Colonic mucosa (tissue), 4 donors: ENCODE measurements around the gene KDSR. TPM values are rescaled to one million over a fixed set of nuclear protein-coding genes. Genes with fewer than 3 reads are reported as not detected.

Source experiments
- DNase-seq: peaks from one replicate; pipeline ENCODE4 v3.0.0-alpha.2; 2020
- H3K27ac ChIP-seq: fragments of 200-600 bp; one replicate; pipeline ENCODE4 v1.8.0; 2021
- H3K27me3 ChIP-seq: fragments of 200-600 bp; one replicate; pipeline ENCODE4 v1.8.0; 2021
- H3K36me3 ChIP-seq: fragments of 200-600 bp; one replicate; pipeline ENCODE4 v1.8.0; 2021
- H3K4me1 ChIP-seq: fragments of 200-600 bp; one replicate; pipeline ENCODE4 v1.8.0; 2021; ENCODE audit warnings: mild to moderate bottlenecking
- H3K4me3 ChIP-seq: fragments of 200-600 bp; one replicate; pipeline ENCODE4 v1.8.0; 2021
- H3K9ac ChIP-seq, 2 donors: one replicate each; pipeline ENCODE4 v1.7.0; 2013; ENCODE audit warnings: control low read depth in 2 of 2, low read depth in 2 of 2, low read length in 2 of 2
- H3K9me3 ChIP-seq: fragments of 200-600 bp; one replicate; pipeline ENCODE4 v1.8.0; 2021
- CTCF ChIP-seq: fragments of 200-600 bp; IDR thresholded peaks from one replicate; pipeline ENCODE4 v1.8.0; 2022; ENCODE audit warnings: antibody characterized with exemption, mild to moderate bottlenecking
- intact Hi-C: fragments of 100-400 bp; cut with DNase I; formaldehyde crosslinking; loops from one replicate; pipeline ENCODE4 v1.14.1; 2022
- total RNA-seq, 2 donors: library from RNA; stranded (reverse); fragmentation: NEBNext Ultra II Directional in 1 of 2; extraction: Animal tissue kit (Norgen Biotek cat#: 25700) in 1 of 2; gene quantifications; one replicate each; pipeline ENCODE4 v1.2.1, GENCODE V29; 2021
- donor health status: healthy.
- donor health status: DM: no; HTN: no; CAD: no.
- donor health status: DM: no; HTN: no; CAD: no.

Gene KDSR
- total RNA-seq, 2 donors from 2014 or later = 32.8 to 55.3 TPM

- no peak for TF ChIP-seq CTCF
- no peaks in the 10 kb centered on the region for H3K36me3 ChIP-seq
- H3K9me3 ChIP-seq = no peaks in the 10 kb centered on the region
- no peaks in the 10 kb centered on the region for H3K4me1 ChIP-seq
- intact Hi-C loops = loop anchor here (10.0 kb wide), 2 partner anchors 93 to 163 kb away; no protein-coding TSS in a partner anchor
- H3K27ac ChIP-seq = no peak overlapping the region
- H3K27me3 ChIP-seq = no peaks in the 10 kb centered on the region
- no peak overlapping the region for H3K9ac ChIP-seq
- no peak overlapping the region for H3K4me3 ChIP-seq
- no peak for DNase-seq
Measured at GRCh38 chr18:63342206-63342605, 24.8 kb downstream of the KDSR start.

GRCh38 chr18:63339920-63340484, 27.0 kb downstream of the KDSR start:
- Histone ChIP-seq H3K4me3 (no peak overlapping the region), H3K27me3 (no peaks in the 10 kb centered on the region), H3K9ac (no peak overlapping the region), H3K27ac (no peak overlapping the region), H3K4me1 (no peaks in the 10 kb centered on the region), H3K36me3 (no peaks in the 10 kb centered on the region), H3K9me3 (no peaks in the 10 kb centered on the region)
- no peak for DNase-seq
- TF ChIP-seq CTCF = peak; percentile 45
- intact Hi-C loops = loop anchor here (10.0 kb wide), 2 partner anchors 95 to 165 kb away; no protein-coding TSS in a partner anchor

- H3K36me3 ChIP-seq = no peaks in the 10 kb centered on the region
- H3K4me1 ChIP-seq = no peaks in the 10 kb centered on the region
- DNase-seq = no peak
- no peaks in the 10 kb centered on the region for H3K27me3 ChIP-seq
- H3K27ac ChIP-seq = no peak overlapping the region
- no peak for TF ChIP-seq CTCF
- intact Hi-C loops = no loop called here
- H3K4me3 ChIP-seq = no peak overlapping the region
- no peaks in the 10 kb centered on the region for H3K9me3 ChIP-seq
- H3K9ac ChIP-seq = no peak overlapping the region
Measured at GRCh38 chr18:63336366-63337099, 30.5 kb downstream of the KDSR start.

GRCh38 chr18:63331105-63331504, 35.9 kb downstream of the KDSR start:
- no peak for DNase-seq
- no peaks in the 10 kb centered on the region for H3K4me1 ChIP-seq
- H3K27ac ChIP-seq = no peak overlapping the region
- no peak overlapping the region for H3K9ac ChIP-seq
- no peaks in the 10 kb centered on the region for H3K27me3 ChIP-seq
- H3K36me3 ChIP-seq = no peaks in the 10 kb centered on the region
- TF ChIP-seq CTCF = no peak
- intact Hi-C loops = no loop called here
- no peaks in the 10 kb centered on the region for H3K9me3 ChIP-seq
- H3K4me3 ChIP-seq = no peak overlapping the region

- H3K4me1 ChIP-seq = no peaks in the 10 kb centered on the region
- no peak overlapping the region for H3K9ac ChIP-seq
- intact Hi-C loops = no loop called here
- H3K27me3 ChIP-seq = no peaks in the 10 kb centered on the region
- no peak for DNase-seq
- no peak for TF ChIP-seq CTCF
- no peaks in the 10 kb centered on the region for H3K36me3 ChIP-seq
- H3K27ac ChIP-seq = no peak overlapping the region
- no peak overlapping the region for H3K4me3 ChIP-seq
- no peaks in the 10 kb centered on the region for H3K9me3 ChIP-seq
Measured at GRCh38 chr18:63329431-63330145, 37.4 kb downstream of the KDSR start.
